Measurements from ENCODE around the gene USP49.

The USP49 gene

DNA sequence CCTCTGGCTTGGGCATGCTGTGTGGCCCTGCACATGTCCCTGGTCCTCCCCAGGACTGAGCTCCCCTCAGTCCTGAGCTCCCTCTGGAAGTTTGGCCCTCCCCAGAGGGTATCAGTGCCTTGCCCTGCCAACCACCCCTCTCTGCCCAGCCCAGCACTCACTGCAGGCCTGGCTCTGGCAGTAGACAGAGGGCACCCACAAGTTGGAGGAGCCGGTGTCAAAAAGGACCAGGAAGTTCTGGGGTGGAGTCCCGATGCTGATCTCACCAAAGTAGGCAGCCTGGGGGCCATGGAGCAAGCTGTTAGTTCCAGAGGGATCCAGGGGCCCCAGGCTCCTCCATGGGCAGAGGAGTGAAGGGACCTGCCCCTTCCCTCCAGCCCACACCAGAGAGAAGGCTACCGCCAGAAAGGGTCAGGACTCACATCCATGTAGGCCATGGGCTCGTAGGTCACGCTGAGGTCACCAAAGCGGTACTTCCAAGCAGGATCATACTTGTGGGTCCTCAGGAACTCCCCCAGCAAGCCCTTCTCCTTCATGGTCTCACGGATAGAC lies 150.9 kb downstream of the USP49 start:
- no peak for TF ChIP-seq JUND (IDR thresholded peaks at IDR 0.05; ENCODE audit: low read depth)
- in situ Hi-C loops (cut with HindIII; ENCODE audit: low pct_unique_long_range_greater_than_20kb, low sequenced_read_pairs): no loop called here
- no peak for DNase-seq (ENCODE audit: low read depth in 1 of 2, low spot score in 1 of 2)

DNA sequence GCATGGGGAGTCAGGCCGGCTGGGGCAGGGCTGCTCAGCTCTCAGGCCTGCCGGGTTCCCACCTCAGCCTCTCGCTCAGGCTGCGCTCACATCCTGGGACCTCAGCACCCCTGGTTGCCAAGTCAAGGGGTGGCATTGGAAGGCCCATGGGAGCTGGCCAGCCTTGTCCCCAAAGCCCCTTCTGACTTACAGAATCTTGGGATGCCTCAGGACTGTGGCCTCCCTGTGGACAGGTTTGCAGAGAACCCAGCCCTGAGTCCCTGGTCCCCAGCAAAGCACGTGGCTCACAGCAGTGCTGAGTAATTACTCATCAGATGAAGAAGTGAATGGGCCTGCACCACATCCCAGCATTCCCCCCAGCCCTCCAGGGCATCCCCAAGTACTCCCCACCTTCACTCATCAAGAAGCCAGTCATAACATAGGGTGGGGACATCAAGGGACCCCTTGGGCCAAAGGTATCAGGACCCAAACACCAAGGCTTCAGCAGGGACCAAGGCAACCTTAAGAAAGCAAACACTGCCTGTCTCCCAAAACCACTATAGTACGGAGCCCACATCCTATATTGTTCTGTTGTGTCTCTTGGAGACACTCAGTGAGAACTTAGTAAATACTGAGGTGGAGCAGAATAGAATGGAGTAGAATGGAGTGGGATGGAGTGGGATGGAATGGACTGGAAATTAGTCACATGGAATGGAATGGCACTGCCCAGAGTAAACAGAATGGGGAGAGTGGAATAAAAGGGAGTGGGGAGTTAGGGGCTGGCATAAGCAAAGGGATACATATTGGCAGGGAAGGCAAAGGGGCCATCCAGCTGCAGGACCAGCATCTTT lies 151.6 kb downstream of the USP49 start:
- TF ChIP-seq JUND (IDR thresholded peaks at IDR 0.05; ENCODE audit: low read depth): no peak
- DNase-seq (ENCODE audit: low read depth in 1 of 2, low spot score in 1 of 2): no peak
- in situ Hi-C loops (cut with HindIII; ENCODE audit: low pct_unique_long_range_greater_than_20kb, low sequenced_read_pairs): no loop called here

DNA sequence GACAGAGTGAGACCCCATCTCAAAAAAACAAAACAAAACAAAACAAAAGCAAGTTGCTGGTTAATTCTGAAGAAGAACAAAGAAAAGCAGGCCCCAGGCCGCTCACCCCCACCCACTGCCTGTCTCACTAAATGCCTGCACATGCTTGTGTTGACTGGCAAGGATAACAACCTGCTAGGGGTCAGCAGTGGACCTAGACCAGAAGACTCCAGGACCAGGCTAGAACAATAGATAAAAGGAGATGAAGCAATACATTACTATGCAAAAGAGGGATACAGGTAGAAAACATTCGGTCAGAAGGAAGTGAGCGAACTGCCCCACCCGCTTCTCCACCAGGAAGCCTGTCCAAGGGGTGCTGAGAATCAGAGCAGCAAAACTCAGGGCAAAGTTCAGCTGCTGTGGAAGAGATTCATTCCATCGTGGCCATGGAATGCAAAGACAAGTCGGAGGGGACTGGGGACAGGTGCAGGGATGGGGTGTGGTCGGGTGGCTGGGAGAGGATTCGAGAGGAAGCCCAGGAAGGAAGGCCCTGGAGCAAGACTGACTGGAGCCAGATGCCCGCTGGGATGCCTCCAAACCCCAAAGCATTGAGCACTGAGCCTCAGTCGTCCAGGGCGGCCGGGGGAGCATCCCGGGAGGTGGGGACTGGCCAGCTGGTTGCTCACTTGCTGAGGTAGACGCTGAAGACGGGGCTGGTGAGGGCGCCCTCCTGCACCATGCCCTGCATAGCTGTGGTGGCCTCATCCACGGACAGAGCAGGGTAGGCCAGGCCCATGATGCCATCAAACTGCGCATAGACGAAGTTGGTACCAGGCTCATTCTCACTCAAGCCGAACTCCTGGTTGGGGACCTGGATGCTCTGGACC lies 153.3 kb downstream of the USP49 start:
- in situ Hi-C loops (cut with HindIII; ENCODE audit: low pct_unique_long_range_greater_than_20kb, low sequenced_read_pairs): no loop called here
- DNase-seq (ENCODE audit: low read depth in 1 of 2, low spot score in 1 of 2): no peak
- no peak for TF ChIP-seq JUND (IDR thresholded peaks at IDR 0.05; ENCODE audit: low read depth)

DNA sequence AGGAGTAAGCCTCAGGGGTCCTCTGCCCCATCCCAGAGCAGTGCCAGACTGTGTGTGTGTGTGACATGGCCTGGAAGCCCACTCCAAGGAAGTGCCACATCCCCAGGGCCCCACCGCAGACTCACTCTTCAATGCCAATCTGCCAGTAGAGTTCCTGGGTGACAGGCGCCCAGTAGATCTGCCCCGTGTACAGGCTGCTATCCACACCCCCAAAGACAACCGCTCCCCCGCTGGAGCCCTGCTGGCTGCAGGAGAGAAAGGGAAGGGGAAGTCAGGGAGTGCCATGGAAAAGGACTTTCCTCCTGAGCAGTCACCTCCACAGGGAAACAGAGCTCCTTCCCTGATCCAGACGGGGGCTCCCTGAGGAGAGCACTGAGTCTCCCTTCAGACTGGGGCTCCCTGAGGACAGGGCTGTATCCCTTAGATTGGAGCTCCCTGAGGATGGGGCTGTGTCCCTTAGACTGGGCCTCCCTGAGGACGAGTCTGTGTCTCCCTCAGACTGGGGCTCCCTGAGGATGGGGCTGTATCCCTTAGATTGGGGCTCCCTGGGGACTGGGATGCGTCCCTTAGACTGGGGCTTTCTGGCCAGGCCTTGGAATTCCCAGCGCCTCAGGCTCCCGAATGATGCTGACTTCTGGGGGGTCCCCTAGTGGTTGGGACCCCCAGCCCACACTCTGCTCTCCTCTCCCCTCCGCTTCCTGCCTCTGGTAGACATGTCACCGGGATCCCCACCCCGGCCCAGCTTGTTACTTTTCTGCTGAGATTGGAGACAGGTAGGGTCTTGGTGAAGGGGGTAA lies 154.6 kb downstream of the USP49 start:
- no peak for TF ChIP-seq JUND (IDR thresholded peaks at IDR 0.05; ENCODE audit: low read depth)
- in situ Hi-C loops (cut with HindIII; ENCODE audit: low pct_unique_long_range_greater_than_20kb, low sequenced_read_pairs): no loop called here

More for the DNA sequence above, 154.6 kb downstream of the USP49 start:
- DNase-seq (ENCODE audit: low read depth in 1 of 2, low spot score in 1 of 2): no peak
